AG09319 (cell line): Measurements from ENCODE around the gene TMEM121.
A peak's percentile ranks its signal among the peaks of the same experiment; 100 is the strongest.

Experiments used
- DNase-seq: peaks from one replicate; pipeline ENCODE4 v3.0.0-alpha.2; 2010; ENCODE audit warnings: low read depth; ENCODE audit errors: extremely low read depth
- TF ChIP-seq, protein P1 (sequence below): IDR thresholded peaks from 2 replicates; pipeline ENCODE4 v1.5.1; 2011; ENCODE audit warnings: low read depth, mild to moderate bottlenecking, inconsistent platforms, low read length, moderate library complexity

The TMEM121 gene

DNA sequence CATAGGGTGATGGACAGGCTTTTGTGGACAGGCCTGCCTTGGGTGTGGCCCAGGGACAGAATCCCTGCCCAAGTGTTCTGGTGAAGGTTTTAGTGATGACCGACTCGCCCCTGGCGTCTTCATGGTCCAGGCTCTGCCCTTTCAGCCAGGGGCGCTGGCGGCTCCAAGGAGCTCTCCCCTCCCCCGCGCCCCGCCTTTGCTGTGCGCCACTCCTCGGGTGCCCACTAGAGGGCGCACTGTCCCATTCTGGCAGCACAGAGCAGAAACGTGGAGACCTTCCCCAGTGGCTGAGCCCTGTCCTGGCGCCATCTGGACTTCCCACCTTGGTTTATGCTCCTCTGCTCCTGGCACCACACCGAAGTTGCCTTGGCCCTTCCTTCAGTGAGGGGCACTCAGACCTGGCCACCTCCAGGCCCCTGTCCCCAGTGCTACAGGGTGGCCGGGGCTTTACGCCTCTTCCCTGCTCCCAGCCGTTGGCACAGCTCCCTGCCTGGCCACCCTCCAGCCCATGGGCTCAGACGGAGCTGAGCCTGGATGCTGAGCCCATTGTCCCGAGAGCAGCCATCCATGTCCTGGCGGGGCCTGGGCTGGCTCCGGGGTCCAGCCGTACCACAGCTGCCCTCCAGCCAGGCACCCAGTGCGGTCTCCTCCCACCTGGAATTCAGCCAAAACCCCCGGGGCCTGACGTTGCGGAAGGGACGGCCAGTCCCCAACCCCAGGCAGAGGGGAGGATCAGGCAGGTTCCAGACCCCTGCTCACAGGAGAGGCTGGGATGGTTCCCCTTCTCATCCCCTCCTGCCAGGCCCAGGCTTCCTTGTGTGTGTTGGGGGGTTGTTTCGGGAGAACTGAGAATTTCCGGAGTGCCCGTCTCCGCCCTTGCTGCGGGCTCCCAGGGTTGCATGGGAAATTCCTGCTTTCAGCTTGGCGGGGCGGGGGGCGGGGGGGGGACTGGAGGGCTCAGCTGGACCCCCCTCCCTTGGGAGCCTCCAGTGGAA lies 45.3 kb upstream of the TMEM121 start:
- TF ChIP-seq, protein P1, sequence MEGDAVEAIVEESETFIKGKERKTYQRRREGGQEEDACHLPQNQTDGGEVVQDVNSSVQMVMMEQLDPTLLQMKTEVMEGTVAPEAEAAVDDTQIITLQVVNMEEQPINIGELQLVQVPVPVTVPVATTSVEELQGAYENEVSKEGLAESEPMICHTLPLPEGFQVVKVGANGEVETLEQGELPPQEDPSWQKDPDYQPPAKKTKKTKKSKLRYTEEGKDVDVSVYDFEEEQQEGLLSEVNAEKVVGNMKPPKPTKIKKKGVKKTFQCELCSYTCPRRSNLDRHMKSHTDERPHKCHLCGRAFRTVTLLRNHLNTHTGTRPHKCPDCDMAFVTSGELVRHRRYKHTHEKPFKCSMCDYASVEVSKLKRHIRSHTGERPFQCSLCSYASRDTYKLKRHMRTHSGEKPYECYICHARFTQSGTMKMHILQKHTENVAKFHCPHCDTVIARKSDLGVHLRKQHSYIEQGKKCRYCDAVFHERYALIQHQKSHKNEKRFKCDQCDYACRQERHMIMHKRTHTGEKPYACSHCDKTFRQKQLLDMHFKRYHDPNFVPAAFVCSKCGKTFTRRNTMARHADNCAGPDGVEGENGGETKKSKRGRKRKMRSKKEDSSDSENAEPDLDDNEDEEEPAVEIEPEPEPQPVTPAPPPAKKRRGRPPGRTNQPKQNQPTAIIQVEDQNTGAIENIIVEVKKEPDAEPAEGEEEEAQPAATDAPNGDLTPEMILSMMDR = peak; percentile 98
- peak; percentile 68 for DNase-seq

DNA sequence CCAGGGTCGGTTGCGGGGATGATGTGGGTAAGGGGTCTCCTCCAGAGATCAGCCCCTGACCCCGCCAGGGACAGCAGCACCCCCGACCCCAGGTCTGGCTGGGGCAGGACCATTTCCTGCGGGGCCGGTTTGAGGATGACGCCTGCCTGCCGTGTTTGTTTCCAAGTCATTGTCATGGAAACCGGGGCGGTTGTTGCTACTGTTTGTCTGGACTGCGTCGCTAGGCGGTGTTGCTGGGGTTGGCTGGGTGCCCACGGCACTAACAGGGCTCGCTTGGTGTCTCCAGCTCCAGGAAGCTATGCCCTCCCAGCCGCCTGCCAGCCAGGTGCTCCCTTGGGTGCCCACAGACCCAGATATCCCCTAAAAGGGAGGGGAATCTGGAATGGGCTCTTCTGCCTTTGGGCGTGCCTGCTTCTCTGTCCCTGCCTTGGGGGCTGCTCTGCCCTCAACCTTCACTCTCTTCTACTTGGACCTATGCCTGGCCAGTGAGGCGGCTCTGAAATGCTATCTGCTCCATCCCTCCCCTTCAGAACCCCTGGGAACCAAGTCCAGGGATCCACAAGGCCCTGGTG lies 44.4 kb upstream of the TMEM121 start:
- peak; percentile 94 for DNase-seq
- TF ChIP-seq, protein P1 = no peak; the same call in 1 of the 2 replicates

DNA sequence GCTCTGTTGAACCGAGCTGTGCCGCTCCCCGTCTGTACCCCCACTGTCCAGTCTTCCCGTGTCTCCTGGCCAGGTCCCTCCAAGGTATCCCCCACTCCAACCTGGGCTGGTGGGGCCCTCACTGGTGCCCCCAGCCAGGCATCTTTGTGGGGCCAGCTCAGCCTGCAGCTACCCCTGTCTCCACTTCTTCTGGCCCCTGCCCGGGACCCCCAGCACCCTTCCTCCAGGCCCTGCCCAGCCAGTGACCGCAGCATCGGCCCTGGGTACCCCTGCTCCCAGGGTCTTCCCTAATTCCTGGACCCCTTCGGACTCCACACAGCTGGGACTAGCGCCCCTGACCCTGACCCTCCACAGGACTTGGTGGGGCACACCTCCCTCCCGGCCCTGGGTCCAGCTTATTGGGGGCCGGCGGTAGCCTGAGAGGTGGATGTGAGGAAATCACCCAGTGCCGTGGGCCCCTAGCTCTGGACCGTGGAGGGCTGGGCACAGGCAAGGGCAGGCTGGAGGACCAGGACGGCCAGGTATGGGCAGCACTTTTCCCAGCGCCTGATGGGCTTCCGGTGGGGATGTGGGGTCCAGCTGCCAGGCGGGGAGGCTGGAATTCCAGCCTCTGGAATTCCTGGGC lies 43.8 kb upstream of the TMEM121 start:
- TF ChIP-seq, protein P1 = no peak
- no peak for DNase-seq

DNA sequence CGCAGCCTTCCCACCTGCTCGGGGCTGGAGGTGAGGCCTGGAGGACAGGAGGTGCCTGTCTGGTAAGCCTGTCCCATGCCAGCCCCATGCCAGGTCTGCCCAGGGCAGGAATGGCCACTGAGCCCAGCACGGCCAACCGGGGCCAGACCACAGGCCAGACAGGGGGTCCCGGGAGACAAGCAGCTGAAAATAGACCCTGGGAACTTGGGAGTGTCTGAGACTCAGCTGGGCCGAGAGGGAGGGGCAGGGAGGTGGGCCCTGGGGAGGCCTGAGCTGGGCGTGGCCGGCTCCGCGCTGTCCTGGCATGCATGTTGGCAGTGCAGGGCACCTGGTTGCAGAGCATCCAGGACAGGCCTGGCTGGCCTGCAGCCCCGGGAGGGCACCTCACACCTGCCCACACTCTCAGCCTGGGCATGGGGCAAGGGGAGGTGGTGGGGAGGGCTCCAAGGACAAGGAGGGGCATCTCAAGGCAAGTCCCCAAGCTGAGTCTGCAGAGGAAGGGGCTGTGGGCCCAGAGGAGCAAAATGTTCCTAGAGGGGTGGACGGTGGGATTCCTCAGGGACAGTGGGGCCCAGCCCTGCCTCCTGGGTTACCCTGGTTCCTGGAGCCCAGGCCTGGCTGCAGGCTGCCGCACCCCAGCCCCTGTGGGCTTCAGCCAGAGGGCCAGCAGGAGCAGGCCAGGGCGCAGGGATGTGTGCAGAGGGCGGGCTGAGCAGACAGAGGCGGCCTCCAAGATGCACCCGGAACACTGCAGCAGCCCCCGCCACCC lies 42.9 kb upstream of the TMEM121 start:
- no peak for DNase-seq

DNA sequence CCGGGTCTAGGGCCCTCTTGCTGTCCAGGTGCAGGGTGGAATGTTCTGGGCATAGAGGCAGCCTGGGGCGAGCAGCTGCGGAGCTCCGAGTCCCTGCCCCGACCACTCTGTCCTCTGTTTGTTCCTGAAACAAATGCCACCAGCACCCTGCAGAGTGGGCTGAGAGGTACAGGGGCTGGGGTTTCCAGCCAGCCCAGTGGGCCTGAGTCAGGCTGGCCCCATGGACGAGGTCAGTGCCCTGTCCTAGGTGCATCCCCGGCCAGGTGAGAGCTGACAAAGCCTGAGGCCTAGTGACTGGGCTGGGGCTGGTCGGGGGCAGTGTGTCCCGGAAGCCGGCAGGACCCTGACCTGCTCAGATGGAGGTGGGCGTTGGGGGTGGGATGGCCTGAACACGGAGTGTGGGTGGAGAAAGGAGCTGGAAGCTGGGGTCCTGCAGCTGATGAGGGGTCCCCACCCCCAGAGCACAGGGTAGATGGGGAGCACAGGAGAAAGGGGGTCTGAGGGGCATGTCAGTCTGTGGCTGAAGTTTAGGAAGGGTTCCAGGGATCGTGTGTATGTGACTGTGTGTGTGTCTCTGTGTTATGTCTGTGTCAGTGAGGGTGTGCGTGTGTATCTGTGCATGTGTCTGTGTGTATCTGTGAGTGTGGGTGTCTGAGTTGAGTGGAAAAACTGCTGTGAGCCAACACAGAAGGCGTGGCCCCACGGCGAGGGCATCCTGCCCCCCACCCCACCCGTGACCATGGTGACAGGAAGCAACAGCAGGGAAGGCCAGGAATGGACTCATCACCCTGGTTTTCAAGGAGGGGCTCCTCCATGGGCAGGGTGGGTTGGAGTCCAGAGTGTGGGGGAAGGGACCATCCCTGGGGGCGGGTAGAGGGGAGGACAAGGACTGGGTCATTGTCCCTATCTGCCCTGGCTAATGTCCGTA lies 42.0 kb upstream of the TMEM121 start:
- no peak for DNase-seq
- TF ChIP-seq, protein P1 = no peak

More for the DNA sequence above, 42.9 kb upstream of the TMEM121 start:
- TF ChIP-seq, protein P1 = no peak

DNA sequence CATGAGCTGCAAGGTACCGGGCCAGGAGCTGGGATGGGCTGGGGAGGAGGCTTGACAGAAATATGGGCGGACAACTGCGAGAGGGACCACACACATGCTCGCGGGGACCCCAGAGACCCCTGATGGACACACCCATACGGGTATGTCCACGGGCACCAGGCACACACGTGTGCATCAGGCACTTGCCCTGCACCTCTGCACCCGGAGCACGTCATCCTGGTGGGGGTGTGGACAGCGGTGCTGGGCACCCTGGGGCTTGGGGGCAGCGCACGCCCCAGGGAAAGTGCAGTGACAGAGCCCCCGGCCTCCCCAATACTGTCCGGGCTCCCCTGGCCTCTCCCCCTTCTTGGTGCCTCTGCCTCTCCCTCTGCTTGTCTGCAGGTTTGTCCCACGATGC lies 41.4 kb upstream of the TMEM121 start:
- TF ChIP-seq, protein P1 = no peak

More for the DNA sequence above, 41.4 kb upstream of the TMEM121 start:
- no peak for DNase-seq
